Measurements from ENCODE around the gene TFB1M.
"Not testable (repeated sequence)": the region's sequence is repeated elsewhere in the genome, so short reads cannot be mapped to it uniquely, and the experiment has no call there.

Gene TFB1M

DNA sequence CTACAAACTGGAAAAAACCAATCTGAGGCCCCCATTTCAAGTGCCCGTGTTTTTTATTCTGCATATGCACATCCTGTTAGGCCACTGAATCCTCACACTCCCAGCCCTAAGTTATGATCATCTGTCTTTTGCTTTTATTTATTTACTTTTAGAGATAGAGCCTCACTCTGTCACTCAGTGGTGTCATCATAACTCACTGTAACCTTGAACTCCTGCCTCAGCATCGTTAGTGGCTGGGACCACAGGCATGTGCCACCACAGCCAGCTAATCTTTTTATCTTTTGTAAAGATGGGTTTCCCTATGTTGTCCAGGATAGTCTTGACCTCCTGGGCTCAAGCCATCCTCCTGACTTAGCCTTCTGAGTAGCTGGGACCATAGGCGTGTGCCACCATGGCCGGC, 80.1 kb downstream of the TFB1M start:
- DNase-seq = no peak

DNA sequence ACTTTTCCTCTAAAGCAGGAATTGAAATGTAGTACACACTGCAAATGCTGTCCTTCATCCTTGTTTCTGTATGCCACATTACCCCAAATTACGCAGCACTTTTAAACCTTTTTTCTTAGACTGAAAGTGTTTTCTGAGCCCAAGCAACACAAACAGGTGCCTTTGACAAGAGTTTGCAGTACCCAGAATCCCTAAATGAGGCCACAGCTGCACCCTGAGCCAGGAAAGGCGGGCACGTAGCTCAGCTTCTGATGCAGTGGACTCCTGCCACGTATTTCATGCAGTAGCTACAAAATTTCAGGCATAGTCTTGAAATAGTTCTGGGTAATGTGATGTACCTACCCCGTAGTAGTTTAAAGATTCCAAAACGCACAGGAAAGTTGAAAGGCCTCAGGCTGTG, 81.4 kb downstream of the TFB1M start:
- no peak for DNase-seq

DNA sequence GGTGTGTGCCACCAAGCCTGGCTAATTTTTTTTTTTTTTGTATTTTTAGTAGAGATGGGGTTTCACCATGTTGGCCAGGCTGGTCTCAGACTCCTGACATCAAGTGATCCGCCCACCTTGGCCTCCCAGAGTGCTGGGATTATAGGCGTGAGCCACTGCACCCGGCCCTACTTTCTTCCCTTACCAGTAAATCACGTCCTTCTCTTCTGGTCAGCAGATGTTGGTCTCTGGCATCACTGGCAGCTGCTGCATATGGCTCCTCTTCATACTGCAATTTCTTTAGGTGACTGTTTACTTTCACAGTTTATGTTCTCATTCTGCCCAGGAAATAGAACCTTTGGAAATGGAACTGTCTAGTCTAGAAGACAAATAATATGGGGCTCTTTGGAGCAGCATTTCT, 83.3 kb downstream of the TFB1M start:
- DNase-seq = not testable (repeated sequence)

DNA sequence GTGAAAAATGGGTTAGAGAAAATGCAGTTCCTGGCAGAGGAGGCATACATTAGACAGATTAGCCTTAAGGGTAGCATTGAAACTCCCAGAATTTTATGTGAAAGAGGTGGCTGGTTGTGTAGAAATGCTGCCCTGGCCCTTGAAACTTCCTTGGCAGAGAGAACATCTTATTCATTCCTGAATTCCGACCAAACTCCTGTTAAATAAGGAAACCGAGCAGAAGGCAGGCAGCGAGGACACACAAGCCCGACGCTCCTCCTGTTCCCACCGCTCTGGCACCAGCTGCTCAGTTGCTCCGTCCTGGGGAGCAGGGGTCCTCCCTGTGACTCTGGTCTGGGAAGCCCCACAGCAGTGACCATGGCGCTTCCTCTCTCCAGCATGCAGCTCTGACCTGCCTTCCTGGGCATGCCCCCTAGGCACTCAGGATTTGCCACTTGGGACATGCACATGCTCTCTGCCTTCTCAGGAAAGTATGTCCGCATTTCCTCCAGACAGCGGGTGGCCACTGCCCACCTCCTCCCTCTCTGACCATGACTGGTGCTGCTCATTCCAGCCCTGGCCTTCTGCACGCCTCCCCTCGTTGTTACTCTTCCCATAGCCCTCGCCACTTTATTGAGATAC, 85.6 kb downstream of the TFB1M start:
- DNase-seq = no peak

DNA sequence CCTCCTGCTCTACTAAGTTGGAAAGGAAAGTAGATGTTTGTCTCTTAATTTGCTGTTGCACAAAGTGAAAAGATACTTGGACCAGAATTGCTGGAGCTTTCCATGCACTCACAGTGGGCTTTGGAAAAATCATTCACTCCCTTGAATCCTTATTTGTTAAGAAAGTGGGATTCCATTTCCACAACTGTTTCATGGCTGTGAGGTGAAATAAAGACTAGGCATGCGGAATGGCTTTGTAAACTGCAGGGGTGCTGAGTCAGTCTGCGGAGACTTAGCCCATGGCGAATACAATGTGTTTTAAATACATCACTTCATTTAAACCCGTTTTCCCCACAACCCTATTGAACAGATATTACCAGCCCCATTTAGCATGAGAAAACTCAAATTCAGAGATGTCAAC, 87.2 kb downstream of the TFB1M start:
- no peak for DNase-seq

DNA sequence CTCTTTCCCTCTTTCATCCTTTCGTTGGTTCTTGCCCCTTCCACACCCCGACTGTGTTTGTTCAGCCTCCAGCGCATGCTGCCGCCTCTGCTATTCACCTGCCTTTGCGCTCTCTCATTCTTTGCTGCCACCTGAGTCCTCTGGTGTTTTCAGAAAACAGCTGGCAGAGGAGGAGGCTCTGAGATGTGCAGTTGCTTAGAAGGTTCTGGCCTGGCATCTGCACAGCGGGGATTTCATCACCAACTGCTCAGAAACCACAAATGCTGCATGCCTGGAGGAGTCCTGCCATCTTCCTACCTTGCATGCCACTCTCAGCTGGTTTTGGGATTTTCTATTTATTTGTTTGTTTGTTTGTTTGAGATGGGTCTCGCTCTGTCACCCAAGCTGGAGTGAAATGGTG, 89.7 kb downstream of the TFB1M start:
- no peak for DNase-seq

DNA sequence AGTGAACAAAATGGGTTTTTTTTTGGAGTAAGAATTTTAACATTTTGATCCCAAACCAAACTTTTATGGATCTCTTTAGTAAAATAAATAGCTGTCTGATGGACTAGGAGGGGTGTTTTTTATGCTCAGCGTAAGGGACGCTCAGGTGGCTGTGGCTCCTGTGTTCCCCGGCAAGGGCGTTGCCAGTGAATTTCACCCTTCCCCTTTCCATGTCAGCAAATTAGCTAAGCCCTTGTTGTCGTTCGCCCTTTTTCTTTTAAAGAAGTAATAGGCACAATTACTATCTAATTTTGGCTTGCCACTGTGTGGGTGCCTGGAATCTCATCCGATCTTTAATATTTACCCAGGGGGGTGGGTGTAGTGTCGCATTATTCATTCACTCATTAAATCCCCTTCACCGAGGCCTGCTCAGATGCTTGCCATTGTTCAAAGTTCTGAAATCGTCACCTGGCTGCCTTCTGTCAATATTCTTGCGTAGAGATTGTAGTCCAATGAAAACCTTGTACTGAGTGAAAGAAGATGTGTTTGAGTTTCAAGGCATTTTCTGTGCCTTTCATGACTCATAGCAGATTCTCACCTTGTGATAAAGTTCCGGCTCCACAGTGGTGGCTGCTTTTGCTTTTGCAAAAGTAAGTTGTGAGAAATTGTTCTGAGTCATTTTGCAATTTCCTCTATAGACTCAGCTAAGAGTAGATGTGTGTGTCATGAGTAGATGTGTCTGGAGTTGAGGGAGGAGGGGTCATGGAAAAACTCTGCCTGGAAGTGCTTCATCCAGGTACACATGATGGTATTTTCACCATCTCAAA, 90.4 kb downstream of the TFB1M start:
- peak; percentile 27 to 45 for DNase-seq

DNA sequence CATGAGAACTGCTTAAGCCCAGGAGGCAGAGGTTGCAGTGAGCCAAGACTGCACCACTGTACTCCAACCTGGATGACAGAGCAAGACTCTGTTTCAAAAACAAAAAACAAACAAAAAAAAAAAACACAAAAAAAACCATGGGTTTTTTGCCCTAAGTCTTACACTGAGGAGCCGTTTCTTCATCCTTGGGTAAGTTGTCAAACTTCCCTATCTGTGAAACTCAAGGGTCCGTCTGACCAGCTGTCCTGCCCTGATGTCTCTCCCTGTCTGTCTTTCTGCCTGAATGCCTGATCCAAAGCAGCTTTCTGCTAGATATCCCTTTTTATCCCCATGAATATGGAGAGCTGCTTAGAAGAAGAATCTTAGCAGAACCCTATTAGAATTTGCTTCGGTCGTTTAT, 91.8 kb downstream of the TFB1M start:
- no peak for DNase-seq

DNA sequence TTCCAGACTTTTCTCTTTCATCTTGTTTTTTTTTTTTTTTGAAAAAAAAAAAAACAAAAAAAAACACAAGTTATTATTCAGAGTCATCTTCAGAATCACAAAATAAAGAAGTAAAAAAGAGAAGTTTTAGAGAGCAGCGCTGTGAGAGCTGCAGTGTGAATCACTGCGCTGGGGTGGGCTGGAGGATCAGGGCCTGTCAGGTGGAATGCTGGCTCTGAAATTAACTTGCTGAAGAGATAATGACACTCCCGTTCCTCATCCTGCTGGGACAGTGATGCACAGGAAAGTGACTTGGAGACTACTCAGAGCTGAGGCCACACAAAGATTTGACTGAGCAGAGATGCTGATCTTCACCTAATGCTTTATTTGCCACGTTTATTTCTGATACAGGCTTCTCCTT, 93.2 kb downstream of the TFB1M start:
- no peak for DNase-seq

DNA sequence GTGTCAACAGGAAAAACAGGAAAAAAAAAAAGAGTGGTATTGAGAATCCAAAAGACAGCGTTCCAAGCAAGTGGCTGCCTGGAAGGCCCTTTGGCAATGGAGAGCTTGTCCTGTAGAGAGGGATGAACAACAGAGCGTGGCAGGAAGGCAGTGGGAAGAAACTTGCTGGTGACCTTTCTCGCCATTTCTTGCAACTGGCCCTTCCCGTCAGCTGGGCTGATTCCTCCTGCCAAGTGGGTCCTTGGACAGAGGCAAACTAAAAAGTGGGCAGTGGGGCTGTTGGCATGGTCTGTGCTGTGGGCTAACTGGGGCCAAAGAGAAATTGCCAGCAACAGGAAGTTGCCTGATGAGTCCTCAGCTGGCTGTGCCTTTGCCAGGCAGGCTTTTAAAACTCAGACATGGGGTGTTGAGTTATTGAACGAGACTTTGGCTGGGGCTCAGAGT, 94.4 kb downstream of the TFB1M start:
- DNase-seq = no peak

DNA sequence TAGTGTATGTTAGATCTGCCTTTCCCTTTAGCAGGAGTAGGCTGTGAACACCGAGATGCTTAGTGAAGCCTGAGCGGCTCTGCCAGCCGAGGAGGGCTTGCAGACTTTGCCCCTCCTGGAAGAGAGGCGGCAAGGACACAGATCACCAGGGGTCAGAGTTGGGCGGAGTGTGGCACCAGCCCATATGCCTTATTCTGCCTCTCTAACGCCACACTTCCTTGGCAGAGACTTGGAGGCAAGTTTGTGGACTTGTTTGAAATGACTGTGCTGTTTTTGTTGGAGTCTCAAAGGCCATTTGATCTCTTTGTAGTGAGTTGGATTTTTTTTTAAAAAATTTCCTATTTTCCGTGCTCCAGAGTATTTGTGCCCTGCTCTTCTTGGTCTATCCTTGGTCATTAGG, 95.0 kb downstream of the TFB1M start:
- DNase-seq = no peak

DNA sequence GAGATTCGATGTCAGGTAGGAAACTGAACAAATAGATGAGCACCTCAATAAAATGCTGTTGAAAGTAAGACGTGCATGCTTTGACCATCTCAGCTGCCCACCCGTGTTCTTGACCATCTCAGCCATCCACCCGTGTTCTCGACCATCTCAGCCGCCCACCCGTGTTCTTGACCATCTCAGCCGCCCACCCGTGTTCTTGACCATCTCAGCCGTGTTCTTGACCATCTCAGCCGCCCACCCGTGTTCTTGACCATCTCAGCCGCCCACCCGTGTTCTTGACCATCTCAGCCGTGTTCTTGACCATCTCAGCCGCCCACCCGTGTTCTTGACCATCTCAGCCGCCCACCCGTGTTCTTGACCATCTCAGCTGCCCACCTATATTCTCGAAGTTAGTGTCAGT, 95.6 kb downstream of the TFB1M start:
- DNase-seq = not testable (repeated sequence)

DNA sequence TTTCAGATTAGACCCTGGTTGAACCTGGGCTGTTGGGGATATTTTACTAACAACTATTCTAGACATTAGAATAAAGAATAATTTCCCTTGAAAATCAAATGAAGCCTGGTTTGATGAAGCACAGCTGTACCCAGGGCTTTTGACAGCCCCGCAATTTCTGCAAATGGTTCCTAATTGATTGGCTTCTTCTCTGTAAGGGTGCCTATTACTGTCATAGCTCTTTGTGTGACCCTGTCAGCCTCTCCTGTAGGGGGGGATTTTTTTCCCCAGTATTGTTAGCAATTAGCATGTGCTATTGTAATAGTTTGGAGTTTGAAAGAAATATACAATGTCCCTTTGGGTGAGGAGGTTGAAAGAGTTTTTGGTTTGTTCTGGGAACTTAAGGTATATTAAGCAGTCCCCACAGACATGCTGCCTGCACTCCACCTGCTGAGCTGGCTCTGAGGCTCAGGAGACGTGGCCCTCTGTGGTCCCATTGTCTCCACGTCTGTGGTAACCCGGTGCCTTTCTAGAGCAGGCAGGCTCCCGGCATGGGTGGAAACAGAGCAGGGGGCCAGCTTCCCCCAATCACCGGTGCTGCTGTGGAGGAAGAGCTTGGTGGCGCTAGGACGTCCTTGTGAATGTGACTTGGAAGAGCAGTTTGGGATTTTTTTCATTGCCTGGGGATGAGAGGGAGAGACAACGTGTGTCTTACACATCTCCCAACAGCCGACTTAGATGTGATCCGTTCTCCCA, 97.8 kb downstream of the TFB1M start:
- DNase-seq = no peak

DNA sequence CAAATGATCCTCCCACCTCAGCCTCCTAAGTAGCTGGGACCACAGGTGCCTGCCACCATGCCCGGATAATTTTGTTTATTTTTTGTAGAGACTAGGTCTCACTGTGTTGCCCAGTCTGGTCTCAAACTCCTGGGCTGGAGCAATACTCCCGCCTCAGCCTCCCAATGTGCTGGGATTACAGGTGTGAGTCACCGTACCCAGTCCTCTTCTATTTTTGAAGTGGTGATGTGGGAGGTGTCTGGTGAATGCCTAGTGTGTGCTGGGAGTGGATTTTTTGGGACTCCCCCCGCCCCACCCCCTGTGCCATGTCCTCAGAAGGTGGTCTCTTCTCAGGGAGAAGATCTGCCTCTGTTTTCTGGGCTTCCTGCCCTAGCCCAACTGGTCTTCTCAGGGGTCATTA, 98.4 kb downstream of the TFB1M start:
- no peak for DNase-seq

DNA sequence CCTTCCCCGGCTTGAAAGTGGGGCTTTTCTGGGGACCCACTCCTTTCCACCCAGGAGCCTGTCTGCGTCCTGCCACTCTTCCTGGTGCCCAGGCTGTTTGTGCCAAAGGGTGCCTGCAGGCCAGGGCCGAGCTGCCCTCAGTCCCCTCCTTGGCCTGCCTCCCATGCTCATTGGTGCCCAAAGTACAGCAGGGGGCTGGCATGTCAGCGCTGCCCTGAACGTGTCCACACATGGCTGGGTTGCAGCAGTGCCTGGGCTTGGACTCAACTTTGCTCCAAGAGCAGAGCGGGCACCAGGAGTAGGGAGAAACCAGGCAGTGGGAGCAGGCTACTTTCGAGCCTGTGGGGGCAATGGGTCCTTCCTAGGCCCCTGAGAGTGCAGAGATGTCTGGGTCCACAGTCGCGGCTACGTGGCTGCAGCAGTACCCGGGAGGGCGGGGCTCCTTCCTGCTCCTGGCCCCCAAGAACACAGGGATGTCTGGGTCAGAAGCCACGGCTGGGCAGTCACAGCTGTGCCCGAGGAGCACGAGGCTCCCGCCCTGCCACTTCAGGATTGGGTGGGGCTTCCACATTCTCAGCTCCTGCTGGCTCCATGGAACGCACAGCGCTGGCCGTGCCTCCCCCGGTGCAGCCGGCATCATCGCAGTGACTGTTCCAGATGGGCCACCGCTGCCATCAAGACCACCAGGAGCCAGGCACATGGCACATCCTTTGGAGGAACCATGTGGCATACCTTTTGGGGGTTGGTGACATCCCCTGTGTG, 100.5 kb downstream of the TFB1M start:
- no peak for DNase-seq

DNA sequence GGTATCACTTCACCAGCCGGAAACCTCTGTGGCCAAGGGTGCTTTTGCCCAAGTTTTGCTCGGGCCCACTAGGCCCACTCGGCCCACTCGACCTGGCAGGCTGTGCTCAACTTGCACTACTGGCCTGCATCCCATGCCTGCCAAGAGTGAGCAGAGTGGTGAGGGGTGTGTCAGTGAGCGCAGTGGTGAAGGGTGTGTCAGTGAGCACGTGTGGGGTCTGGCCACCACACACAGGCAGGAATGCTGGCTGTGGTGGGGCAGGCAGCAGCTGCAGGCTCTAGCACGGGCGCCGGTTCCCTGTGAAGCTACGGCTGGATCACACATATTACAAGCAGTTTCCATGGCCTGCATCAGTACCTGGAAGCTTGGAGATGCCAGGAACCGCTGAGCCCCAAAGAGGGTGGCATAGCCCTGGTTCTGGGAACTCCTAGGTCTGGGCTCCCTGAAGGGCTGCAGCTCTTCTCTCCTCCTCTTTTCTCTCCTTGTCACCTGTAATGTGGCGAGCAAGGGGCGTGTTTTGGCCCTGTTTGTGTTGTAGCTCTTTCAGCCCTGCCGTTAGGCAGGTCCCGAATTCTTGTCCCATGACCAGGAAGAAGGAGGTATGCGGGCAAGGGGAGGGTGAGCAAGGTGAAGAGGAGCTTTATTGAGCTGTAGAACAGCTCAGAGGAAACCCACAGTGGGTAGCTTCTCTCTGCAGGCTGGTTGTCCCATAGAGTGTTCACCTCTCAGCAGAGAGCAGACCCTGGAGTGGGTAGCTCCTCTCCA, 101.5 kb downstream of the TFB1M start:
- DNase-seq = no peak

DNA sequence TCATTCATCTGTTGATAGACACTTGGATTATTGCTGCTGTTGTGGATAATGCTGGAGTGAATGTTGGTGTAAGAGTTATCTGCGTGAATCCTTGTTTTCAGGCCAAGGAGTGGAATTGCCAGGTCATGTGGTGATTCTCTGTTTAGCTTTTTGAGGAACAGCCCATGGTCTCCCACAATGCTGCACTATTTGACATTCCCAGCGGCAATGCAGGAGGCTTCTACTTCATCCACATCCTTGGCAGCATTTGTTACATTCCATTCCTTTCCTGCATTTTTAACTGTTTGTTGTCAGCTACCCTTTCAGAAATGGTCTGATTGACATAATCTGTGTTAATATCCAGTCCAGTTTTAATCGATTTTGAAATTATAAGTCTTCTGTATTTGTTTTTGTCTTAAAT, 102.2 kb downstream of the TFB1M start:
- DNase-seq = no peak

DNA sequence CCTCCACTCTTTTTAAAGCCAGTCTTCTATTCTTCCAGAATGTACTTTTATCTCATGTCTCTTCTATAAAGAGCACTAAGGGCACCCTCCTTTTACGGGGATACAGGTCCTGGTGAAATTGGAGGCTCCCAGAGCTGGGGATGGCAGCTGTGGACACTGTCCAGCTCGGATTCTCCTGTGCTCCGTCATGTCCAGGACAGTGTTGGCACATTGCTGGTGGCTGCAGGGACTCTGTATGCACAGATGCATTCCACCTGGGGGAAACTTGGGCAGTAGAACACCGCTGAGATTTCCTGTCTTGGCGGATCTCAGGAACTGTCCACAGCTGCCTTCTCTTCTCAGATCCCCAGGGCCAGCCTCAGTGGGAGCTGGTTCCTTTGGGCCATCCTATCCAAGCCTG, 107.1 kb downstream of the TFB1M start:
- no peak for DNase-seq
